ENCODE results near the gene A2M. TPM values are rescaled to one million over a fixed set of nuclear protein-coding genes. Genes with fewer than 3 reads are reported as not detected.

The A2M gene
- total RNA-seq, 2 donors from 2014 or later: 105 to 201 TPM

DNA sequence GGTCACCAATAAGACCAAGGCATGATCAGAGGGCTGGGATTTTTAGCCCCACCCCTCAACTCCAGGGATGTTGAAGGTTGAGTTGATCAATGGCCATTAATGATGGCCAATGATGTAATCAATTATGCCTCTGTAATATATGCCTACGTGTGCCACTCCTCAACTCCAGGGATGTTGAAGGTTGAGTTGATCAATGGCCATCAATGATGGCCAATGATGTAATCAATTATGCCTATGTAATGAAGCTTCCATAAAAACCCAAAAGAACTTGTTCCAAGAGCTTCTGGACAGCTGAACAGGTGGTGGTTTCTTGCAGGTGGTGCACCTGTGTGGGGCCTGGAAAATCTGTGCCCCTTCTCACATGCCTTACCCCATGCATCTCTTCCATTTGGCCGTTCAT lies 93.1 kb downstream of the A2M start:
- intact Hi-C loops (cut with DNase I): no loop called here
- no peaks in the 10 kb centered on the region for H3K36me3 ChIP-seq
- no peak overlapping the region for H3K27ac ChIP-seq
- H3K9ac ChIP-seq (ENCODE audit: low read depth in 2 of 2, low read length in 2 of 2): no peak overlapping the region
- H3K4me3 ChIP-seq: no peak overlapping the region
- DNase-seq: no peak
- no peaks in the 10 kb centered on the region for H3K4me1 ChIP-seq
- TF ChIP-seq, protein P1, sequence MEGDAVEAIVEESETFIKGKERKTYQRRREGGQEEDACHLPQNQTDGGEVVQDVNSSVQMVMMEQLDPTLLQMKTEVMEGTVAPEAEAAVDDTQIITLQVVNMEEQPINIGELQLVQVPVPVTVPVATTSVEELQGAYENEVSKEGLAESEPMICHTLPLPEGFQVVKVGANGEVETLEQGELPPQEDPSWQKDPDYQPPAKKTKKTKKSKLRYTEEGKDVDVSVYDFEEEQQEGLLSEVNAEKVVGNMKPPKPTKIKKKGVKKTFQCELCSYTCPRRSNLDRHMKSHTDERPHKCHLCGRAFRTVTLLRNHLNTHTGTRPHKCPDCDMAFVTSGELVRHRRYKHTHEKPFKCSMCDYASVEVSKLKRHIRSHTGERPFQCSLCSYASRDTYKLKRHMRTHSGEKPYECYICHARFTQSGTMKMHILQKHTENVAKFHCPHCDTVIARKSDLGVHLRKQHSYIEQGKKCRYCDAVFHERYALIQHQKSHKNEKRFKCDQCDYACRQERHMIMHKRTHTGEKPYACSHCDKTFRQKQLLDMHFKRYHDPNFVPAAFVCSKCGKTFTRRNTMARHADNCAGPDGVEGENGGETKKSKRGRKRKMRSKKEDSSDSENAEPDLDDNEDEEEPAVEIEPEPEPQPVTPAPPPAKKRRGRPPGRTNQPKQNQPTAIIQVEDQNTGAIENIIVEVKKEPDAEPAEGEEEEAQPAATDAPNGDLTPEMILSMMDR (IDR thresholded peaks at IDR 0.05): no peak
- no peaks in the 10 kb centered on the region for H3K27me3 ChIP-seq
- H3K9me3 ChIP-seq: no peaks in the 10 kb centered on the region

Other genes with a start within 250 kb of the A2M start
- 10 to 100 TPM in 1 of 2 donors, 1 to 10 TPM in 1; 7.2 to 12.8 TPM for gene PHC1, start 201.4 kb downstream of the A2M start, total RNA-seq
- 100 to 1,000 TPM in 1 of 2 donors, 10 to 100 TPM in 1; 84.3 to 122 TPM for gene M6PR, start 166.3 kb downstream of the A2M start, total RNA-seq
- gene KLRG1, start 126.4 kb downstream of the A2M start, total RNA-seq: 1 to 10 TPM in 1 of 2 donors, under 1 TPM in 1; 0.54 to 1.0 TPM
- gene PZP, start 92.5 kb upstream of the A2M start, total RNA-seq: under 1 TPM in 1 of 2 donors, not detected in 1; 0.05 TPM

All from colonic mucosa (tissue), 4 donors.